Testis (tissue), 3 donors: ENCODE measurements around the gene SEC63. TPM values are rescaled to one million over a fixed set of nuclear protein-coding genes. Genes with fewer than 3 reads are reported as not detected.
"Not testable (repeated sequence)": the region's sequence is repeated elsewhere in the genome, so short reads cannot be mapped to it uniquely, and the experiment has no call there.

Experiments
- DNase-seq: peaks from one replicate; pipeline ENCODE4 v3.0.0-alpha.2; 2019
- H3K27ac ChIP-seq, 2 donors: fragments of 200-600 bp; sonication (generic); one replicate each; pipeline ENCODE4 v1.5.1; 2019
- H3K27me3 ChIP-seq: fragments of 200-600 bp; sonication (generic); one replicate; pipeline ENCODE4 v1.5.1; 2019
- H3K36me3 ChIP-seq: fragments of 200-600 bp; sonication (generic); one replicate; pipeline ENCODE4 v1.5.1; 2017; ENCODE audit warnings: low read depth; ENCODE audit errors: missing control alignments
- H3K4me1 ChIP-seq: fragments of 200-600 bp; sonication (generic); one replicate; pipeline ENCODE4 v1.5.1; 2019
- H3K4me3 ChIP-seq, 2 donors: fragments of 200-600 bp; sonication (generic); one replicate each; pipeline ENCODE4 v1.5.1; 2017 to 2019
- H3K9me3 ChIP-seq: fragments of 200-600 bp; sonication (generic); one replicate; pipeline ENCODE4 v1.5.1; 2017
- CTCF ChIP-seq, 3 experiments: fragments of 450-650 bp in 2 of 3; fragments of 200-600 bp in 1 of 3; sonication (generic) in 1 of 3; IDR thresholded peaks; one replicate each; pipeline ENCODE4 v1.5.1; 2016 to 2019; ENCODE audit warnings: antibody characterized with exemption in 3 of 3, mild to moderate bottlenecking in 2 of 3, moderate library complexity in 1 of 3
- POLR2A ChIP-seq: fragments of 450-650 bp; IDR thresholded peaks from one replicate; pipeline ENCODE4 v1.6.1; 2017; ENCODE audit warnings: antibody characterized with exemption, mild to moderate bottlenecking, moderate library complexity
- WGBS, 2 donors: methylation state at CpG; one replicate each; pipeline ENCODE4 v1.1.5; 2018; 5-methylcytosine and 5-hydroxymethylcytosine counted together
- intact Hi-C: fragments of 100-400 bp; cut with DNase I; formaldehyde crosslinking; loops from one replicate; pipeline ENCODE4 v1.15.1; 2023; ENCODE audit warnings: low total_unique reads
- polyA plus RNA-seq: library from polyadenylated mRNA; stranded (reverse); fragments of 350-450 nt; fragmentation: Illumina TruSeq; extraction: RNeasy Lipid Tissue Mini Kit (QIAGEN cat#74804); gene quantifications from one replicate; pipeline ENCODE4 v1.2.3, GENCODE V29; 2014; ENCODE audit warnings: low read depth, low replicate concordance; ENCODE audit not compliant: insufficient read depth
- total RNA-seq, 2 donors: library from RNA; depleted of rRNA; stranded (reverse); fragments of >200 nt; gene quantifications; one replicate each; pipeline ENCODE4 v1.2.3, GENCODE V29; 2016

The SEC63 gene
- total and polyA plus RNA-seq, 3 donors from 2014 or later = 53.4 to 68.1 (median 64.9) TPM

- no peak overlapping the region for H3K27ac ChIP-seq
- intact Hi-C loops = no loop called here
- no peaks in the 10 kb centered on the region for H3K9me3 ChIP-seq
- no peaks in the 10 kb centered on the region for H3K36me3 ChIP-seq
- DNase-seq = no peak
- H3K27me3 ChIP-seq = no peaks in the 10 kb centered on the region
- WGBS, 2 donors = 91 to 92% methylated on average over 2 of the region's 2 CpGs
- no peaks in the 10 kb centered on the region for H3K4me1 ChIP-seq
- no peak for TF ChIP-seq POLR2A
- no peak for TF ChIP-seq CTCF (IDR thresholded peaks at IDR 0.05)
- H3K4me3 ChIP-seq = no peak overlapping the region
These were observed 86.0 kb downstream of the SEC63 start for GRCh38 chr6:107871976-107872375.

GRCh38 chr6:107871512-107871911 lies 86.5 kb downstream of the SEC63 start:
- 100% methylated on average over 1 of the region's 1 CpG for WGBS, 2 donors
- intact Hi-C loops, H3K27ac ChIP-seq: not testable (repeated sequence)

GRCh38 chr6:107871016-107871415 lies 87.0 kb downstream of the SEC63 start:
- intact Hi-C loops = no loop called here
- no peak overlapping the region for H3K4me3 ChIP-seq
- no peaks in the 10 kb centered on the region for H3K27me3 ChIP-seq
- H3K36me3 ChIP-seq = no peaks in the 10 kb centered on the region
- no peaks in the 10 kb centered on the region for H3K4me1 ChIP-seq
- DNase-seq = no peak
- H3K9me3 ChIP-seq = no peaks in the 10 kb centered on the region
- H3K27ac ChIP-seq = no peak overlapping the region
- no peak for TF ChIP-seq POLR2A
- no peak for TF ChIP-seq CTCF (IDR thresholded peaks at IDR 0.05)
- WGBS, 2 donors = 83 to 85% methylated on average over 4 of the region's 4 CpGs

More at GRCh38 chr6:107871512-107871911, 86.5 kb downstream of the SEC63 start:
- H3K9me3 ChIP-seq, H3K4me1 ChIP-seq, DNase-seq, H3K27me3 ChIP-seq, H3K36me3 ChIP-seq, H3K4me3 ChIP-seq: not testable (repeated sequence)

GRCh38 chr6:107870381-107870780 lies 87.6 kb downstream of the SEC63 start:
- H3K4me3 ChIP-seq = no peak overlapping the region
- no peak overlapping the region for H3K27ac ChIP-seq
- intact Hi-C loops = no loop called here
- no peaks in the 10 kb centered on the region for H3K27me3 ChIP-seq
- DNase-seq = no peak
- H3K36me3 ChIP-seq = no peaks in the 10 kb centered on the region
- no peaks in the 10 kb centered on the region for H3K4me1 ChIP-seq
- TF ChIP-seq POLR2A = no peak
- TF ChIP-seq CTCF (IDR thresholded peaks at IDR 0.05) = no peak
- H3K9me3 ChIP-seq = no peaks in the 10 kb centered on the region
- WGBS, 2 donors = 50 to 64% methylated on average over 1 of the region's 1 CpG

GRCh38 chr6:107869871-107870270 lies 88.1 kb downstream of the SEC63 start:
- intact Hi-C loops = no loop called here
- TF ChIP-seq POLR2A (no peak), CTCF (IDR thresholded peaks at IDR 0.05) (no peak)
- Histone ChIP-seq H3K4me3 (no peak overlapping the region), H3K4me1 (no peaks in the 10 kb centered on the region), H3K9me3 (no peaks in the 10 kb centered on the region), H3K27ac (no peak overlapping the region), H3K36me3 (no peaks in the 10 kb centered on the region), H3K27me3 (no peaks in the 10 kb centered on the region)
- 0% methylated on average over 1 of the region's 1 CpG for WGBS, 2 donors
- DNase-seq = no peak
